GM19395 (cell line): Measurements from ENCODE around the gene GPR139.

Experiments used
- ATAC-seq: cut with Tn5 transposase; IDR thresholded peaks from one replicate; pipeline ENCODE4 v1.9.1; 2021; ENCODE audit warnings: mild to moderate bottlenecking, moderate library complexity; ENCODE audit not compliant: unreplicated experiment

Gene GPR139

DNA sequence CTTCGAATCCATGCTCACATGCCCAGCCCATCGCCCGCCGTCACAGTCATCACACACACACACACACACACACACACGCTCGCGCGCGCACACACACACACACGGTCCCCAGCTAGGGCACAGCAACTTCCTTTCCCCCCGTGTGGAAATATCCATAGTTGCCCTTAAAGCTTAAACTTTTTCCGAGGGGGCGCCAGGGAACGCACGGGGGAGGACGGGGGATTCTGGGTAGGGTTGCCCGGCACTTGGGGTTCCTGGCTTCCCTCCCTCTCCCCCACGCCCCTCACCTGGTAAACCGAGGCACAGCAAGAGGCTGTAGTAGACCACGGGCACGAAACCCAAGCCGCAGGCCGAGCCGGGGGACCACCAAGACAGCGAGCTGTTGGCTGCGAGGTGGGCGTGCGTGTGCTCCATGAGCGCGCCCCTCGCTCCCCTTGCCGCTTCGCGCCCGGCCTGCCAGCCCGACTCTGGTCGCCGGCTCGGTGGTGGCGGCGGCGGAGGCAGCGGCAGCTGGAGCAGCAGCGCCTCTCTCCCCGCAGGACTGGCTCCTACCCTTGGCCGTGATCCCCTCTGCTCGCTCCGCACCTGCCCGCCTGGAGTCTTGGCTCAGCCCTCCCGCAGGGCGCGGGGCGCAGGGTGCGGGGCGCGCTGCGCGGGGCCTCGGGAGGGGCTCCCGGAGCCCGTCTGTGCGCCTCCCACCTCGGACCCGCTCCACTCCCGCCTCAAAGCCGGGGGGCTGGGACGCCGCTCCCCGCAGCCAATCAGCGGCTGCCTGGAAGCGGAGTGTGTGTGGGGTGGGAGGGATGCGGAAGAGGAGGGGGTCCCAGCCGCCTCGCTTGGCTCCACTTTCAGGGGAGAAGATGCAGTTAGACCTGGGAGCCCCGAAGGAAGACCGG, at the start of gene GPR139:
GPR139 (minus strand) TSS at position 688 of the 896 bp plus-strand sequence; CDS start at position 414, 274 bp downstream.
- no peak for ATAC-seq

DNA sequence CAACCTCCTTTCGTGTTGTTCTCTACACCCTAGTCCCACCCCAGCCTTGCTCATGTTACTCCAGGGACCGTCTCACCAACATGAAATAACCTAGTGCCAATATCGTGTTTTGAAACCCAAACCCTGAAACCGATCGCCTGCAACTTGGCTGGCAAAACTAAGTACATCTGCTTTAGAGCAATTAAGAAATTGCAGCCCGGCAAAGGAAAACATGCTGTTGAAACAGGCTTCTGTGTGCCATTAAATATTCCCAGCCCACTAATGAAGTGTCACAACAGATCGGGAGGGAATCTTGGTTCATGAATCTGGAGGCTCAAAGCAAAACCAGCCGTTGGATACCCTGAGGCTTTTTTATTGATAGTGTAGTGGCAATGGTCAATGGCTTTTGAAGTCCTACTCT, 48.3 kb upstream of the GPR139 start:
- ATAC-seq: no peak

DNA sequence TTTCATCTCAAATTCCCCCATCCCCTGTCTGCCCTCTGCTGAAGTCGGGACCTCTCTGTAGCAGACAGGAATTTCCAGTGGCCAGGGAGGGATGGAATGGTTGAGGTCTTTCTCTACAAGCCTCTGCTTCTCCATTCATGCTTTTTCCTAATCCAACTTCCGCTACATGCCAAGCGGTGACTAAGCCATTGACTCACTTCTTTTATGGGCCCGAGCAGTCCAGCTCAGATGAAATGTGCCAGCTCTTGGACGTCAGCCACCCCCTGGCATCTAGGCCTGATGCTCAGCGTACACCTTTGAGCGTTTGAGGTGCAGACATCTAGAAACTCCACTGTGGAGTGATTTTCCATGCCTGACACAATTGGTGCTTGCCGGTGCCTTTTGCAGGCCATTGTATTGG, 40.7 kb upstream of the GPR139 start:
- no peak for ATAC-seq

DNA sequence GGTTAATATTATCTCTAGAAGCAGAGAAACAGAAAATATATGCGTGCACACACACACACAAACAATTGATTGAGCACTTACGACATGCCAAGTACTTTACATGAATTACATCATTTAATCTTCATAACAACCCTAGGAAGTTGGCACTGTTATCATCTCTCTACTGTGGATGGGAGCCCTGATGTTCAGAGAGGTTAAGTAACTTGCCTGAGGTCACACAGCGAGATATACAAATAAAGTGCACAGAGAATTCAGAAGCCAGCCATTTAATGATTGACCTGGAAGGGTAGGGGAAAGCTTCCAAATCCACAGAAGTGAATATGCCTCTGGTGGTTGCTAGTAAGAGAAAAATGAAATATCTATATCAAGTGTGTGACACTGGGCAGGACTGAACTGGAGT, 37.5 kb upstream of the GPR139 start:
- ATAC-seq: no peak

DNA sequence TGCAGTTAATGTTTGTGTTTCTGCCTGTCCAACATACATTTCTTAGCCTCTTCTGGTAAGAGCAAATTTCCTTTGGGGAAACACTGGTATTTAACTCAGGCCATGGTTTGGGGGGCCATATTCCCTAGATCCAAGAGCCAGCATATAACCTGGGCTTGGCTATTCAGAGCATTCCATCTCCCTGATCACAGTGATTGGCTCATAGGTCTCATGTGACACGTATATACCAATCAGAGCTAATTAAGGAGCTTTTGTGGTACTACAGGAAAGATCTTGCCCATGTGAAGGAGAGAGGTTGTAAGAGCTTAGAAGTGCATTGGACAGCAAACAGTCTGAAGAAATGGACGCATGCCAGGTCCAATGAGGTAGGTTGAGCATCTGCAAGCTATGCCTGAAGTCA, 33.4 kb upstream of the GPR139 start:
- no peak for ATAC-seq

DNA sequence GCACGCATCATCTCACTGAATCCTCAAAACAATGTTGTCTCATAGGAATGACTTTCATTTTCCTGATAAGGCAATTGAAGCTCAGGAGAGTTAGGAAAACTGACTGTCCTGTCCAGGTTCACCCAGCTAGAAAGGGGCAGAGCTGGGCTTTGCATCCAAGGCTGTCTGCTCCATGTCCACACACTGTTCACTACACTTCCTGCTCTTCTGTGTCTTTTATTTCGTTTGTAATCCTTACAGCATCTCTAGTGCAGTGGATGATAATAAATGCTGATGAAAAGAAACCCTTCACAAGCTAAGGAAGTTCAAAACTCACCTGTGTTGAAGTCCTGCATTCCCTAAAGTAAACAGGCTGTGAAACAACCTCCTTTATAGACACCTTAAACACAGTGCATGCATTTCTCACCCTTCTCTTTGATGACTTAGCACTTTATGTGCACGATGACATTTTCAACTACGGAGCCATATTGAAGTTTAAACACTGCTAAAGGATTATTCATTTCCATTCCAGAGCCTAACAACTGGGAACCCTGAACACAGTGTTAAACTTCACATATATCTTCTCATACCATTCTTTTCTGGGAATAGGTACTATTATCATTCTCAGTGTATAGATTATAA, 31.0 kb upstream of the GPR139 start:
- ATAC-seq: no peak

DNA sequence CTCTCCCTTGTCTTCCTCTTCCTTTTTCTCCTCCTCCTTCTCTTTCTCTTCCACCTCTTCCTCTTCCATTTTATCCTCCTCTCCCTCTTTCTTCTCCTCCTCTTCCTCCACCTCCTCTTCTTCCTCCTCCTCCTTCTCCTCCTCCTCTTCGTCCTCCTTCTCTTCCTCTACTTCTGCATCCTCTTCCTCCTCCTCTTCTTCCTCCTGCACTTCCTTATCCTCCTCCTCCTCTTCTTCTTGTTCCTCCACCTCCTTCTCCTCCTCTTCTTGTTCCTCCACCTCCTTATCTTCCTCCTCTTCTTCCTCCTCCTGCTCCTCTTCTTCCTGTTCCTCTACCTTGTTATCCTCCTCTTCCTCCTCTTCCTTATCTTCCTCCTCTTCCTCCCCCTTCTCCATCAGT, 28.8 kb upstream of the GPR139 start:
- ATAC-seq: no peak

DNA sequence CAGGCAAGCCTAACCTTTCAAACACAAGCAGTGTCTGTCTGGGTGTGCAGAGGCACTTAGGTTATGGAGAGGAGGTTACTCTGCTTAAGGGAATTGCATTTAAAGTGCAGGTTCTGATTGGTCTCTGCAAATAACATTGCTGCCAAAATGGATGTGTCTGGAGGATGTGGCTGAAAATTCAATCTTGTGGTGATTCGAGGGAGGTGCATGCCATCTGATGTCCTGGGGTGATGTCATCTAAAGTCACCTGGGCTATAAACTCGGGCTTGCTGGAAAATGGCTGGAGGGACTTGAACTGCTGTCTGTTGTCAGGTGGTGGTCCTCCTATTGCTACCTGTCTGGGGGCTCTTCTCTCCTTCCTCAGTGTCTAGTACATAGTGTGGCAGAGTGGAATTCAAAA, 28.3 kb upstream of the GPR139 start:
- ATAC-seq: no peak

DNA sequence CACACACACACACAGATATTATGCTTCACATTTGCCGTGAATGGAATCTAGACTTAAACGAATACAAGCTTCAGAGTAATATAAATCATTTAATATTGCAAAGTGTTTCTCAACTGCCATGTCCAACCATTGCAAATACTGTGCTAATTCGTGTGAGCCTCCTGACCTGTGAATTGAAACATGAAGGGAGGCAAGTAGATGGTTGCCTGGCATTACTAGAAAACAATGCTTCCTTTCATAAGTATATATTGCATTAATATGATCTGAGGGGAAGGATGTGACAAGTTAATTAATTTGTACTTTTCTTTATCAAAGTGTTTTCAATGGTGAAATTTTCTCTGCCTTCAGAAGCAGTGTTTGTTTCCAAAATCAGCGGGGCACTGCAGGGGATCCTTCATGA, 25.7 kb upstream of the GPR139 start:
- ATAC-seq: no peak

DNA sequence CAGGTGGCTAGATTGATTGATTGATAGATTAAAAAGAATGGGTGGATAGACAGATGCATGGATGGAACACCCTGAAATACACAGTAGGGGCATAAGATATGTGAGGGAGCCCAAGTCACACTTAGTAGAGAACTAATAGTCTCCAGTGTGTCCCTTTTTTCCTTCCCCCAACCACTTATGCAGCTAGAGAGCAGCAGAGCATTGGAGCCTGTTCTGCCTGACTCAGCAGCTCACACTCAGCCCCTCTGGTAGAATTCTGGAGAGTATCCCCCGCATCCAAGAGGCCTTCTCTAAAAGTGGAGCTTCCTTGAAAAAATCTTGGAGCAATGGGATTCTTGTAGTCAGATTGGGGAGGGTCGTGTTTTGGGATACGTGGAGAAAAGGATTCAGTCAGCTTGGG, 20.5 kb upstream of the GPR139 start:
- ATAC-seq: no peak

DNA sequence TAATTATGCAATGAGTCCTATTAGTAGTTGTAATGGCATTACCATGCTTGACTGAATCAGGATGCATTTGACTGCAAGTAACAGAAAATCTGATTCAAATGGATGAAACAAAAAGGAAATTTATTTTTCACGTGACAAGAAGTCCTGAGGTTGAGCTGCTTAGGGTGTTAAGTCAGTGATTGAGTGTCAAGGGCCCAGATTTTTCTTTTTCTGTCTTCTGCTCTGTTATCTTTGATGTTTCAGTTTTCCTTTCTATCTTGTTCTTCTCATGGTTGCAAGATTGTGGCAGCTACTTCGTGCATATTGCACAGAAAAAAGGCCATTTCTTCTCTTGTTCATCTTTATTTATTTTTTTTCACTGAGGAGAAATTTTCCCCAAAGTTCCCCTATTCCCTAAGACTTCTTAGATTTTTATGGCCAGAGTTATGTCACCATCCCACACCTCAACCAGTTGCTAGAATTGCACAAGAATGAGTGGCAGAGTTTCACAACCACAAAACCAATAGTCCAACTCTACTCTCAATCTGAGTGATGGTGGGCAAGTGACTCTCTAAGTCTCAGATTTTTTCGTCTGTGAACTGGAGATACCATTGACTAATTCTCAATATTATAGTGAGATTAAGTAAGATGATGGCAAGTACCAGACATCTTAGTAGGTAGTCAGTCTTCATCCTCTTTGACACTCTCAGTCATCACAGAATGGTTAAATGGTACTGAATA, 15.7 kb upstream of the GPR139 start:
- ATAC-seq: no peak

DNA sequence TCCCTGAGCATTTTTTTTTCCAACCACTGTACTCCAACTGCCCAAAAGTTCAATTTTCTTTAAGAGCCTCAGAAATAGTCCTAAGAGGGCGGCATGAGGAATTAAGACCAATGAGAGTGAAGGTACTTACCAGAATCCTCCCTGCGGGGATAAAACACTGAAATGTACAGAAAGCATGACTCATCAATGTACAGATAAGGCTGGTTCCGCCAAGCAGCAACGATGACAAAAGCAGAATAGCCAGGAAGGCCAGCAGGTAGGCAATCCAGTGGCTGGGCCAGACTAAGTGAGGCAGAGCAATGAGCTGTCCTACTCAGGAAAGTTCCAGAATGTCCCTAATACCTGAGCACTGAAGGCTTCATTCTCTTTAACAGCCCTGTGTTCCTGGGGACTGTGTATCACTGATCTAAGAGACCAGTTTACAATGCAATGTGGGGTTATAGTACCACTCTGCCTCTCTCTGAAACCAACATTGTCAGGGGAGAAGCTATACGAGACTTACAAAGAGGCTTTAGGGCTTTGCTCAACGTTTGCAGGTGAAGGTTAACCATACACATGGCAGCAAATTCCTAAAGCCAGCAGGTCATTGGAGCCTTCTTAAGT, 11.0 kb upstream of the GPR139 start:
- no peak for ATAC-seq

DNA sequence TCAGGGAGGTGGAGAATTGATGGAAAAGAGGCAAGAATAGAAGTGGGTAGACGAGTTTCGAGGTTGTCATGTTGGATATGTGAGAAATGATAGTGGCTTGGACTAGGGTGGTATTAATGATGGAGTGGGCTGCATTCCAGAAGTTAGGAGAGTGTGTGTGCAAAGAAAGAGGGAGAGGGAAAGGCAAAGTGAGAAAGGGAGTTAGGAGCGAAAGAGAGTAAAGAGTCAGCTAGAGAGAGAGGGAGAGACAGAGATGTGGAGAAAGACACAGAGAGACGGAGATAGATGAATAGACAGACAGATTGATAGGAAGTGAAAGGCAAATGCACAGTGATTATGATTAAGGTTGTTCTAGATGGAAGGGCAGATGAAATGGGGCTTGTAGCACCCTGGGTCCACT, 5.4 kb upstream of the GPR139 start:
- no peak for ATAC-seq

DNA sequence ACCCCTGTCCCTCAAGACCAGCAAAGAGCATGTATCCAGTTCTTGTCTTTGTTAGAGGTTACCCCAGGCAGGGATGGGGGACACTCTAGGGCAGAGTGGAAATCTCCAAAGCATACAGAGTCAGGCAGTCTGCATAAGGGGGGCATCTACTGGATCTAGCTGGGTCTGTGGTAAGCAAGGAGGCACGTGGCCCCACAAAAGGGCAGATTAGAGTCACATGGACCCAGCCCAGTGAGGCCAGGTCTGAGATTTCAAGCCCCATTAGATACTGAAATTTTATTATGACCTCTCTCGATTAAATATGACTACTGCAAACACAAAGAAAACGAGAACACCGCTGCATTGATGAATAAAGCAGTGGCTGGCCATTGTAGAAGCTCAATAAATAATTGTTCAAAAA, 1.6 kb upstream of the GPR139 start:
- no peak for ATAC-seq

DNA sequence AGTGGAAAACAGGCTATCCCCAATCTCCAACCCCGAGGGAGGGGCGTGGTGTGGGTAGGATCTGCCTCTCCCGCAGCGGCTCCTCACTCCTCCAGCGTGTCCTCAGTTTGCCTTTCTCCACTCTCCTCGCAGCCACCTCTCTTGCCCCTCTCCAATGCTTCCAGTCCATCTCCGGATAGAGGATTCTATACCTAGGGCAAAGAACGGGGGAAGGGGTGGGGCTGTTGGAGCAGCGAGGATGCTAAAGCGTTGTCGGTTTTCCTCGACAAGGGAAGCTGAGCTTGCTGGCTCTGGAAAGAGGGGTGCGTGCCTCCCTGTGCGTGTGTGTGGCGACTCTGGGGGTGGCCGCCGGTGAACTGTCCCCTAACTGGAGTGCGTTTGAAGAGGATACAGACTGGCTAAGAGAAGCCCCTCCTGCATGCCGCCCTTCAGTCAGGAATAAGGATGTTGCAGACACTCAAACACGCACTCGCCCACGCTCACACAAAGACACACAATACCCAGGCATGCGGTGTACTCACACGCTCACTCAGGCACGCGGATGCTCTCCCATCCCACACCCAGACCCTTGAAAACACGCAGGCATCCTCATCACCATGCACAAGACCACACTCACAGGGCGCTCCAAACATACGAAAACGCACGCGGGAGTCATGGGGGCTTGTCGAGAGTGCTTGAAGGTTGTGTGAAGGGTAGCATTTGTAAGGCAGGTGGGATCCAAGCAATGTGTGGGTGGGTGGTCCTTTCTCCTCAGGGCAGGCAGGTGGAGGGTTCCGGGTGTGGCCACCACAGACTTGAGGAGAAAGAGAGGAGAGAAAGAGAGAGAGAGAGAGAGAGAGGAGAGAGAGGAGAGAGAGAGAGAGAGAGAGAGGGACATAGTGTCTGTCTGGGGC, 655 bp upstream of the GPR139 start:
- ATAC-seq: no peak

DNA sequence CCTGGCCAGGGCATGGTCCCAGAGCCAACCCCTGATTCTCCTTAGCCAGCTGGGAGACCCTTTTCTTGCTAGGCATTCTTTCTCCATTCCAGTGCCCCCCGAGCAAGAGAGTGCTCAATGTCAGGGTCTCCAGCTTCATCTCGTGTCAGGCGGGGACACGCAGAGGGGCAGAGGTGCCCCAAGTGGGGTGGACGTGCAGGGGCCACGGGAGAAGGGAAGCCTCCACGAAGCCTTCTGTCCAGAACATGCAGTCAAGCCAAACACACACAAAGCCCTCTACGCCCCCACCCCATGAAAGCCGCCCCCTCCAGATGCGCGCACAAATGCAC, 852 bp downstream of the GPR139 start:
- ATAC-seq: no peak

DNA sequence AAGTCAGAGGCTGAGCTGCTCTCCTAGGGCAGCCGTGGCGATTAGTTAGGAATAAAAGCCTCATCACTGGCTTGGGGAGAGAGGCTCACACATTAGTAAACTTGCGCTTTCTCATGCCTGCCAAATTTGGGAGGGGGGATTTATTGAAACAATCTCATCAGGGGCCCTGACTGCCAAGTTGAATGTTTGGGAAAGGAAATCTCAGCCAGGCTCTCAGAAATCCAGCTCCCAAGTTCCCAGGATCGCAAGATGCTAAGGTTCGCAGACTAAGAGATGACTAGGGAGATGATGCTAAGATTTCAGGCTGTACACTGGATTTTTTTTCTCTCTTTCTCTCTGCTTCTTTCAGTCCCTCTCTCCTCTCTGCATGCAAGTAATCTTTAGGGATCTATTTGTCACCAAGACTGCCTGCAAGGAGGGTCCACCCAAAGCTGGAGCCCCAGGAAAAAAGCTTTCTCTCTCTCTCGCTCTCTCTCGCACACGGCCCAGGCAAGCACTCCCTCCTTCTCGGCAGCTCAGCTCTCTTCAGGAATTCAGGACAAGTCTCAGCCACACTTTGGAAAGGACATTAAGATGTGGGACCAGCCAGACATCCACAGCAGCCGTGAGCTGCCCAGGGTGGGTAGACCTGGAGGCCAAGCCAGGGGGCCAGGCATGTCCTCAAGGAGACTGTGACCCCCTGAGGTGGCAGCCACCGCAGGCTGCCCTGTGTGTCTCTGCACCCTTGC, 1.4 kb downstream of the GPR139 start:
- ATAC-seq: no peak

DNA sequence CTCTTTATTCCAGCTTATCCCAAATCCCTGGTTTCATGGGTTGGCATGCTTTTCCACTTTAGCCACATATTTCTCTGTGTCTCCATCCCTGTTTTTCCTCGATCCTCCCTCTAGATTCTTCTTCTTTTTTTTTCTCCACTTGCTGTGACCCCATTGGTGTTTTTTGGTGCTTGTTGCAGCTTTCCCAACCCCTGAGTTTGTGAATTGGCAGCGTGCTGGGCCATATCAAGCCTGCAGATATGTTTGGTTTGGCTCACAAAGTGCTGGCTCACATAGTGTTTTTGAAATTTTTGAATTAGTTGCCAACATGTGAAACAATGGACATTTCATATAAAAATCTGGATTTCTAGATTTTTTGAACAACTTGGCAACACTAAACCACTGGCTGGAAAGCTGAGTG, 8.8 kb downstream of the GPR139 start:
- no peak for ATAC-seq

DNA sequence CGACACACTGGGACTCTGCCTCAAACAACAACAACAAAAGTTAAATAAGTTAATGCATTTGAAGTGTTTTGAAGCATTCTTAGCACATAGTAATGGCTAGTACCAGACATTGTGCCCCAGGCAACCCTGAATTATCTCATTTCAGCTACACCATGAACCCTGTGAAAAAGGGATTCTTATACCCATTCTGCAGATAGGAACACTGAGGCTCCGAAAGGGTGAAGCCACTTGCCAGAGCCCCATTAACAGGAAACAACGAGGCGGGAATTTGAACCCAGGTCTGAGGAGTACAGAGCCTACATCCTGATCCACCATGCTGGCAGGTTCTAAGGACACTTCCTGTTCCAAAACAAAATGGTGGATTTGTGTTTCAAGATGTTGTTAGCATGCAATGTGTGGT, 9.2 kb downstream of the GPR139 start:
- ATAC-seq: no peak

DNA sequence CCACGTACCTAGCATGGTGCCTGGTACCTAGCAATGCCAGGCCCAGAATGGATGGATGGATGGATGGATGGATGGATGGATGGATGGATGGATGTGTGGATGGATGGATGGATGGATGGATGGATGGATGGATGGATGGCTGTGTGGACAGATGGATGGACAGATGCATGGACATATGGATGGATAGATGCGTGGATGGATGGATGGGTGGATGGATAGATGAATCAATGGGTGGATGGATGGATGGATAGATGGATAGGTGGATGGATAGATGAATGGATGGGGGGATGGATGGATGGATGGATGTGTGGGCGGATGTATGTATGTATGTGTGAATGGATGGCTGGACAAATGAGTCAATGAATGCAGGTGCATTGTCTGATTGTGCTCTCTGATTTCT, 12.6 kb downstream of the GPR139 start:
- no peak for ATAC-seq
